OCI-M2 (cell line): ENCODE results near the gene TOPORS.
A peak's percentile ranks its signal among the peaks of the same experiment; 100 is the strongest.
"Not testable (repeated sequence)": the region's sequence is repeated elsewhere in the genome, so short reads cannot be mapped to it uniquely, and the experiment has no call there.

Source experiments
- DNase-seq: peaks from one replicate; lab custom pipeline; 2025; ENCODE audit not compliant: unreplicated experiment; lab: John Stamatoyannopoulos, UW

TOPORS gene

GRCh38 chr9:32566770-32567169, 14.4 kb upstream of the TOPORS start:
- no peak for DNase-seq

- DNase-seq, result no peak
Measured at GRCh38 chr9:32565967-32566366, 13.6 kb upstream of the TOPORS start.

GRCh38 chr9:32558408-32558934, 6.1 kb upstream of the TOPORS start:
- no peak for DNase-seq

- DNase-seq, result no peak
Measured at GRCh38 chr9:32554591-32554990, 2.2 kb upstream of the TOPORS start.

GRCh38 chr9:32554107-32554506, 1.7 kb upstream of the TOPORS start:
- DNase-seq, result peak; percentile 44

GRCh38 chr9:32551276-32552051, 922 bp downstream of the TOPORS start:
- DNase-seq, result no peak

GRCh38 chr9:32550562-32551275, 1.7 kb downstream of the TOPORS start:
- peak; percentile 46 for DNase-seq

- no peak for DNase-seq
Measured at GRCh38 chr9:32550150-32550561, 2.2 kb downstream of the TOPORS start.

GRCh38 chr9:32548213-32548612, 4.2 kb downstream of the TOPORS start:
- not testable (repeated sequence) for DNase-seq

GRCh38 chr9:32545884-32546283, 6.5 kb downstream of the TOPORS start:
- DNase-seq, result no peak

- DNase-seq, result no peak
Measured at GRCh38 chr9:32543047-32543446, 9.3 kb downstream of the TOPORS start.

- no peak for DNase-seq
Measured at GRCh38 chr9:32533816-32534215, 18.6 kb downstream of the TOPORS start.

- no peak for DNase-seq
Measured at GRCh38 chr9:32533336-32533735, 19.1 kb downstream of the TOPORS start.

- DNase-seq, result no peak
Measured at GRCh38 chr9:32526707-32527048, 25.7 kb downstream of the TOPORS start.

- no peak for DNase-seq
Measured at GRCh38 chr9:32526041-32526706, 26.2 kb downstream of the TOPORS start, which contains the start of gene RIGI. RIGI (minus strand) TSS chr9:32526196; CDS start chr9:32526166, 30 bp downstream.

GRCh38 chr9:32525709-32526030, 26.7 kb downstream of the TOPORS start:
- no peak for DNase-seq

GRCh38 chr9:32524892-32525708, 27.3 kb downstream of the TOPORS start:
- DNase-seq, result no peak

- not testable (repeated sequence) for DNase-seq
Measured at GRCh38 chr9:32524558-32524891, 27.9 kb downstream of the TOPORS start.

GRCh38 chr9:32523910-32524309, 28.5 kb downstream of the TOPORS start:
- no peak for DNase-seq

- DNase-seq, result no peak
Measured at GRCh38 chr9:32518276-32518675, 34.1 kb downstream of the TOPORS start.

GRCh38 chr9:32516241-32516640, 36.1 kb downstream of the TOPORS start:
- no peak for DNase-seq
